Ovary (tissue), 3 donors: Measurements from ENCODE around the gene PRDM4.

Experiments used
- CTCF ChIP-seq, 3 donors: fragments of 450-650 bp in 2 of 3; fragments of 200-600 bp in 1 of 3; IDR thresholded peaks; one replicate each; pipeline versions ENCODE4 v1.5.1 to v1.8.0; 2016 to 2022; ENCODE audit warnings: antibody characterized with exemption in 3 of 3, mild to moderate bottlenecking in 1 of 3
- EP300 ChIP-seq: sonication (generic); formaldehyde crosslinking; IDR thresholded peaks from one replicate; pipeline ENCODE4 v1.6.1; 2017; ENCODE audit warnings: antibody characterized with exemption
- POLR2A ChIP-seq: fragments of 450-650 bp; IDR thresholded peaks from one replicate; pipeline ENCODE4 v1.6.1; 2017; ENCODE audit warnings: antibody characterized with exemption, mild to moderate bottlenecking, moderate library complexity
- donor health status: DM: no; HTN: no; CAD: no.

- no peak for TF ChIP-seq CTCF (IDR thresholded peaks at IDR 0.05)
- TF ChIP-seq POLR2A: no peak
- no peak for TF ChIP-seq EP300
Measured at GRCh38 chr12:107780298-107780697, 19.4 kb upstream of the PRDM4 start.
